Urothelium cell line (cell line): ENCODE measurements around the gene EIF2AK3.
"Not testable (repeated sequence)": the region's sequence is repeated elsewhere in the genome, so short reads cannot be mapped to it uniquely, and the experiment has no call there.

Experiments
- DNase-seq: peaks from one replicate; pipeline ENCODE4 v3.0.0; 2011; ENCODE audit warnings: low spot score, mixed read lengths
- FAIRE-seq: peaks from 2 replicates; lab custom pipeline; 2011; peaks lifted over from hg19 to GRCh38; lab: Jason Lieb, UNC

EIF2AK3 gene

GRCh38 chr2:88549616-88550292, 77.5 kb downstream of the EIF2AK3 start:
- FAIRE-seq = no peak
- no peak for DNase-seq

GRCh38 chr2:88546291-88546690, 81.0 kb downstream of the EIF2AK3 start:
- DNase-seq, FAIRE-seq: not testable (repeated sequence)

DNA sequence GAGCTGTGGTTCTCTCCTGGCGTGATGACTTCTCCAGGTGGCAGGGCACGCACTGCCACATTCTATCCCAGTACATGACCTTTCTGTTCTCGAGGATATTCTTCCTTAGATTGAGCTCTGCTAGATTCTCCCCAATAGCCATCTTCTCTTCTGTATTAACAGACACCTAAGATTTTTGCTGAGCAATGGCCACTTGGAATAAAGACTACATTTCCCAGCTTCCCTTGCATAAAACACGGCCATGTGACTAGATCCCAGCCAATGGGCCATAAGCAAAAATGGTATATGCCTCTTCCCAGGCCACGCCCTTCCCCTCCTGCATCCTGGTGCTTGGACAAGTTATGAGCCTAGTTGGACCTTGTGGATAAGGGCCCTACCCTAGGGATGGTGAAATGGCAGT, 82.1 kb downstream of the EIF2AK3 start:
- peak; percentile 39 for DNase-seq
- FAIRE-seq = peak; percentile 44

DNA sequence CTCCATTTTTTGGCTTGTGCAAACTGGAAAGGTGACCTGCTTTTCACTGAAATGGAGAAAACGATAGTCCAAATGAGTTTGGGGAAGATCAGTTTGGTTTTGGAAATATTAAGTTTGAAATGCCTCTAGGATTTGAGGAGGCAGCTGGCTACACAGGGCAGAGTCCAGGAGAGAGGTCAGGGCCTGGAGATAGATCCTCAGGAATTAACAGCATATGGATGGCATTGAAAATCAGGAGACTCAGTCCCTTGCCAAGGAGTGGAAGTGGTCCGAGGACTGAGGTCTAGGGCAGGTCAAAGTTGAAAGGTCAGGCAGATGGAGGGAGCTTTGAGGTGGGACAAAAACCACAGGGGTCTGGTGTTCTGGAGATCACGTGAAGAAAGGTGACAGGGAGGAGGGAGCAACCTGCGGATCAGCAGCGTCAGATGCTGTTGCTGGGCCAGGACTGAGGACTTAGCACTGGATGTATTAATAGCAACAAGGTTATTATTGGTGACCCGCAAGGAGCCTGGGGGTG, 83.7 kb downstream of the EIF2AK3 start:
- DNase-seq (no peak), FAIRE-seq (no peak)

DNA sequence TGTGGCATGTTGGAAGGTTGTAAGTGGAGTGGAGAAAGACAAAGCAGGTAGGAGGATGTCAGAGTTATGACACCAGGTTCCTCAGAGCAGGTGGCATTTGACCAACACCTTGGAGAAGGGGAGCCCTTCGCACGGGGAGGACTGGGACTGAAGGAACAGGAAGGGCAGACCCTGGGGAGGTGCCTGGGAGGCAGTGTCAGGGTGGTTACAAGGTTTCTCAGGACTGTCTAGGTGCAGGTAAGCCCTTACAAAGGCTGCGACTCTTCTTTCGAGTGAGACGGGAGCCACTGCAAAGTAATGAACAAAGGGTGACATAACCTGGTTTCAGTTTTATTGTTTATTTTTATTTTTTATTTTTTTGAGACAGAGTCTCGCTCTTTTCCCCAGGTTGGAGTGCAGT, 84.6 kb downstream of the EIF2AK3 start:
- DNase-seq (no peak), FAIRE-seq (no peak)

GRCh38 chr2:88540346-88540745, 86.9 kb downstream of the EIF2AK3 start:
- no peak for FAIRE-seq
- DNase-seq = no peak

GRCh38 chr2:88538362-88538917, 88.8 kb downstream of the EIF2AK3 start:
- FAIRE-seq = peak; percentile 42
- DNase-seq = no peak

GRCh38 chr2:88537640-88538039, 89.6 kb downstream of the EIF2AK3 start:
- DNase-seq (no peak), FAIRE-seq (no peak)

DNA sequence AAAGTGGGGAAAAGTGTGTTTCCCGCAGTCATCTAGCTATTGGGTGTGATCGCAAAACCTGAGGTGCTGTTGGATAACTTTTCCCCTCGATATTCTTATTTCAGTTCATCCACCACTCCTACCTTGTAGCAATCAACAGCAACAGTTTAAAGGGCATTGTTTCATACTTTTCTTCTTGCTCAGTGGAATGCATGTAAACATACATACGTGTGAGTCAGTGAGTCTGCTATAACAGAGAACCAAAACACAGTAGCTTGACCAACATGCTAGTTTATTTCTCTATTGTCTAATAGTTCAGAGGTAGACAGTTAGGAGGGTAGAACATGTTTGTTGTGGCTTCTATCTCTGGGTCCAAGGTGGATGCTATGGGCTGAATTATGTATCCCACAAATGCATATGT, 97.2 kb downstream of the EIF2AK3 start:
- FAIRE-seq (no peak), DNase-seq (no peak)

- FAIRE-seq (no peak), DNase-seq (peak; percentile 25)
These were observed 105.7 kb downstream of the EIF2AK3 start for GRCh38 chr2:88521445-88522073.

GRCh38 chr2:88517759-88518201, 109.5 kb downstream of the EIF2AK3 start:
- FAIRE-seq = no peak
- DNase-seq = no peak
